ENCODE measurements around the gene TMEM132D. TPM values are rescaled to one million over a fixed set of nuclear protein-coding genes. Genes with fewer than 3 reads are reported as not detected.
"Not testable (repeated sequence)": the region's sequence is repeated elsewhere in the genome, so short reads cannot be mapped to it uniquely, and the experiment has no call there.

The TMEM132D gene
- total RNA-seq, 1 donor from 2014 or later: not detected

DNA sequence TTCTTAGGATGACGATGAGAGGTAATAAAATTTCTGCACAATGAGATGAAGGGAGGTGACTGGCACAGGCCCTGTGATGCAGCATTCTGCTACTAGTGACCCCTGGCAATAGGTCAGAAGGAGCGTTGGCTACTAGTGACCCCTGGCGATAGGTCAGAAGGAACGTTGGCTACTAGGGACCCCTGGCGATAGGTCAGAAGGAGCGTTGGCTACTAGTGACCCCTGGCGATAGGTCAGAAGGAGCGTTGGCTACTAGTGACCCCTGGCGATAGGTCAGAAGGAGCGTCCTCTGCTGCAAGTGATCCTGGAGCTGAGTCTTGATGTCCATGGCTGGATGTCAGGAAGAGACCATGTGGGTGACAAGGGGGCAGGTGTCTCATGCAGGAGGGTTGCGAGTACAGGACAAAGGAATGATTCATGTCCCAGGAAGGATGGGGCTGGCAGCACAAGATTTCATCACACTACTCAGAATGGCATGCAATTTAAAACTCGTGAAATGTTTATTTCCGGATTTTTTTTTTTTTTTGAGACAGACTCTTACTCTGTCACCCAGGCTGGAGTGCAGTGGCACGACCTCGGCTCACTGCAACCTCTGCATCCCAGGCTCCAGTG is 365.0 kb downstream of the TMEM132D start:
- H3K4me1 Mint-ChIP-seq (ENCODE audit: low read depth); intact Hi-C loops (cut with micrococcal nuclease); DNase-seq (ENCODE audit: low spot score); H3K27me3 Mint-ChIP-seq (ENCODE audit: insufficient read depth); H3K4me3 Mint-ChIP-seq; H3K36me3 Mint-ChIP-seq (ENCODE audit: low read depth); H3K27ac Mint-ChIP-seq: not testable (repeated sequence)
- peaks cover 30% of the 10 kb centered on the region for H3K9me3 Mint-ChIP-seq

- no peak for DNase-seq (ENCODE audit: low spot score)
- H3K27ac Mint-ChIP-seq: no peak overlapping the region
- no peaks in the 10 kb centered on the region for H3K36me3 Mint-ChIP-seq (ENCODE audit: low read depth)
- H3K4me1 Mint-ChIP-seq (ENCODE audit: low read depth): no peaks in the 10 kb centered on the region
- no peak overlapping the region for H3K4me3 Mint-ChIP-seq
- H3K9me3 Mint-ChIP-seq: peaks cover 30% of the 10 kb centered on the region
- intact Hi-C loops (cut with micrococcal nuclease): no loop called here
- no peaks in the 10 kb centered on the region for H3K27me3 Mint-ChIP-seq (ENCODE audit: insufficient read depth)
Observed at GRCh38 chr12:129538137-129538536, 365.7 kb downstream of the TMEM132D start.

- no peaks in the 10 kb centered on the region for H3K4me1 Mint-ChIP-seq (ENCODE audit: low read depth)
- no peak overlapping the region for H3K4me3 Mint-ChIP-seq
- H3K9me3 Mint-ChIP-seq: peaks cover 27% of the 10 kb centered on the region
- DNase-seq (ENCODE audit: low spot score): no peak
- no peaks in the 10 kb centered on the region for H3K36me3 Mint-ChIP-seq (ENCODE audit: low read depth)
- intact Hi-C loops (cut with micrococcal nuclease): no loop called here
- no peaks in the 10 kb centered on the region for H3K27me3 Mint-ChIP-seq (ENCODE audit: insufficient read depth)
- no peak overlapping the region for H3K27ac Mint-ChIP-seq
Observed at GRCh38 chr12:129534966-129535750, 368.7 kb downstream of the TMEM132D start.

- intact Hi-C loops (cut with micrococcal nuclease): no loop called here
- Mint-ChIP-seq H3K4me3 (no peak overlapping the region), H3K4me1 (ENCODE audit: low read depth) (no peaks in the 10 kb centered on the region), H3K27me3 (ENCODE audit: insufficient read depth) (no peaks in the 10 kb centered on the region), H3K27ac (no peak overlapping the region), H3K9me3 (peaks cover 24% of the 10 kb centered on the region), H3K36me3 (ENCODE audit: low read depth) (no peaks in the 10 kb centered on the region)
- DNase-seq (ENCODE audit: low spot score): no peak
Observed at GRCh38 chr12:129532707-129533499, 370.9 kb downstream of the TMEM132D start.

DNA sequence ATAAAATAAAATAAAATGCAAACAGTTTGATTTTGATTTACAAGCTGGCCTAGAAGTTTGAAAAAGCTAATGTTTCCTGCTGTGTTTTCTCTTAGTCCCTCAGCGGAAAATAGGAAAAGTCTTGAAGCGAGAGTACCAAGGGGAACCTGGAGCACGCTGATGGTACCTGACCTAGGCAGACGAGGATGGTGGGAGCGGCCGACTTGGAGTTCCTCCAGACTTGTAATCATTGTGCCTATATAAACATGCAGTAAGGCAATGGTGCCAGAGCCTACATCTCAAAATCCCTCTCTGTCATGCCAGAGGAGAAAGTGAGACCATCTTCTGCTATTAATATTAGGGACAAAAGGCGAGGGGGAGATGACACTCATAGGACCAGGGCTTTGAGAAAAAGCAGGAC is 371.7 kb downstream of the TMEM132D start:
- Mint-ChIP-seq H3K9me3 (peaks cover 17% of the 10 kb centered on the region), H3K27me3 (ENCODE audit: insufficient read depth) (no peaks in the 10 kb centered on the region), H3K4me3 (no peak overlapping the region), H3K27ac (no peak overlapping the region), H3K36me3 (ENCODE audit: low read depth) (no peaks in the 10 kb centered on the region), H3K4me1 (ENCODE audit: low read depth) (no peaks in the 10 kb centered on the region)
- DNase-seq (ENCODE audit: low spot score): no peak
- intact Hi-C loops (cut with micrococcal nuclease): no loop called here

- H3K27ac Mint-ChIP-seq: no peak overlapping the region
- H3K9me3 Mint-ChIP-seq: peaks cover 17% of the 10 kb centered on the region
- no peaks in the 10 kb centered on the region for H3K4me1 Mint-ChIP-seq (ENCODE audit: low read depth)
- no peak overlapping the region for H3K4me3 Mint-ChIP-seq
- H3K27me3 Mint-ChIP-seq (ENCODE audit: insufficient read depth): no peaks in the 10 kb centered on the region
- no peaks in the 10 kb centered on the region for H3K36me3 Mint-ChIP-seq (ENCODE audit: low read depth)
- no peak for DNase-seq (ENCODE audit: low spot score)
- intact Hi-C loops (cut with micrococcal nuclease): no loop called here
Observed at GRCh38 chr12:129530984-129531383, 372.8 kb downstream of the TMEM132D start.

DNA sequence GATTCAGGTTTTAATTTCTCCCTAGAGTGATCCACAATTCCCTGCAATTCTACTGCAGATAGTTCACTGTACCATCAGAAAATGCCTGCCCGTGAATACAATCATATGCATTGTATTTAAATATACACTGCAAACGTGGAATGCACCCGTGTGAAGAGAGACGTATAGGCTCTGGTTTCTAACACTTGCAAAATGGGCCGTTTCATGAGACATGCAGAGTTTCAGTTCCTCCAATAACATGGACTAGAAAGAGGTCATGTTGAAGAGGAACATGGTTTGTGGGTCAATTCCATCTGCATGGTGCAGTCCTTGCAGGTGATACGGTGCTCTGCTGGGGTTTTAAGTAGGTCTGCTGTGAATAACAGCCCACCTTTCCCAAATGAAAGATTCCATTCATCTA is 373.3 kb downstream of the TMEM132D start:
- DNase-seq (ENCODE audit: low spot score): no peak
- no peak overlapping the region for H3K4me3 Mint-ChIP-seq
- H3K36me3 Mint-ChIP-seq (ENCODE audit: low read depth): no peaks in the 10 kb centered on the region
- intact Hi-C loops (cut with micrococcal nuclease): no loop called here
- H3K4me1 Mint-ChIP-seq (ENCODE audit: low read depth): no peaks in the 10 kb centered on the region
- peaks cover 15% of the 10 kb centered on the region for H3K9me3 Mint-ChIP-seq
- H3K27me3 Mint-ChIP-seq (ENCODE audit: insufficient read depth): no peaks in the 10 kb centered on the region
- no peak overlapping the region for H3K27ac Mint-ChIP-seq

GRCh38 chr12:129527506-129527905 is 376.3 kb downstream of the TMEM132D start:
- no peaks in the 10 kb centered on the region for H3K36me3 Mint-ChIP-seq (ENCODE audit: low read depth)
- H3K4me3 Mint-ChIP-seq: no peak overlapping the region
- H3K27ac Mint-ChIP-seq: no peak overlapping the region
- intact Hi-C loops (cut with micrococcal nuclease): no loop called here
- H3K4me1 Mint-ChIP-seq (ENCODE audit: low read depth): no peaks in the 10 kb centered on the region
- no peak for DNase-seq (ENCODE audit: low spot score)
- peaks cover 21% of the 10 kb centered on the region for H3K9me3 Mint-ChIP-seq
- H3K27me3 Mint-ChIP-seq (ENCODE audit: insufficient read depth): no peaks in the 10 kb centered on the region

DNA sequence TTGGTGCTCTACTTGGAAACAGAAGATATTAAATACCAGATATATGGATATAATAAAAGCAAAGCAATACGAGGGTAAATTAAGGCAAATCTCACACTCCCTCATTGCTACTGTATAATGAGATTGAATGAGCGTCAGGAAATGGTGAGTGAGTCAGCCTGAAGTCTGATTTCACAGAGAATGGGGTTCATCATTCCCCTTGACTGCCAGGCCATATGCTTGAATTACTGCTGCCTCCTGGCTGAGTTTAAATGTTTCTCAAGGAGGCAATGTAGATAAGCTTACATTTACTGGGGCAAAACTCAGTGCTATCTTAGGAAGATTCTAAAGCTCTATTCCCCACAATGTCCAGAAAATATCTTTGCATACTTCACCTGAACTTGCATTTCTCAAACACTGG is 380.2 kb downstream of the TMEM132D start:
- no peaks in the 10 kb centered on the region for H3K27me3 Mint-ChIP-seq (ENCODE audit: insufficient read depth)
- no peaks in the 10 kb centered on the region for H3K4me1 Mint-ChIP-seq (ENCODE audit: low read depth)
- no peak overlapping the region for H3K4me3 Mint-ChIP-seq
- H3K36me3 Mint-ChIP-seq (ENCODE audit: low read depth): no peaks in the 10 kb centered on the region
- H3K9me3 Mint-ChIP-seq: peaks cover 15% of the 10 kb centered on the region
- no peak for DNase-seq (ENCODE audit: low spot score)
- intact Hi-C loops (cut with micrococcal nuclease): no loop called here
- no peak overlapping the region for H3K27ac Mint-ChIP-seq

GRCh38 chr12:129520739-129521138 is 383.1 kb downstream of the TMEM132D start:
- intact Hi-C loops (cut with micrococcal nuclease): no loop called here
- H3K4me1 Mint-ChIP-seq (ENCODE audit: low read depth): no peaks in the 10 kb centered on the region
- no peaks in the 10 kb centered on the region for H3K36me3 Mint-ChIP-seq (ENCODE audit: low read depth)
- no peak for DNase-seq (ENCODE audit: low spot score)
- no peak overlapping the region for H3K4me3 Mint-ChIP-seq
- peaks cover 30% of the 10 kb centered on the region for H3K9me3 Mint-ChIP-seq
- H3K27ac Mint-ChIP-seq: no peak overlapping the region
- H3K27me3 Mint-ChIP-seq (ENCODE audit: insufficient read depth): no peaks in the 10 kb centered on the region

DNA sequence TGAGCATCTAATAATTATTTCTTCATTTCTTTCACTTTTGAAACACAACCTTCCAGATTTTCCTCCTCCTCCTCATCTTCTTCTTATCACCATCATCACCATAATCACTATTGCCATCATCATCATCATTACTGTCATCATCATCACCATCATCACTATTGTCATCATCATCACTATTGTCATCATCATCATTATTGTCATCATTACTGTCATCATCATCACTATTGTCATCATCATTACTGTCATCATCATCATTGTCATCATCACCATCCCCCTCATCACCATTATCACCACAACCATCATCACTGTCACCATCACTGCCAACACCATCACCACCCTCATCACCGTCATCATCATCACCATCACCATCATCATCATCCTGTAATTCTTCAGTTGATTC is 400.0 kb downstream of the TMEM132D start:
- Mint-ChIP-seq H3K27ac (no peak overlapping the region), H3K4me3 (no peak overlapping the region), H3K4me1 (ENCODE audit: low read depth) (no peaks in the 10 kb centered on the region), H3K27me3 (ENCODE audit: insufficient read depth) (no peaks in the 10 kb centered on the region), H3K36me3 (ENCODE audit: low read depth) (no peaks in the 10 kb centered on the region), H3K9me3 (no peaks in the 10 kb centered on the region)
- intact Hi-C loops (cut with micrococcal nuclease): no loop called here
- DNase-seq (ENCODE audit: low spot score): no peak

- Mint-ChIP-seq H3K9me3 (peaks cover 12% of the 10 kb centered on the region), H3K27me3 (ENCODE audit: insufficient read depth) (no peaks in the 10 kb centered on the region), H3K4me1 (ENCODE audit: low read depth) (no peaks in the 10 kb centered on the region), H3K36me3 (ENCODE audit: low read depth) (no peaks in the 10 kb centered on the region), H3K27ac (no peak overlapping the region), H3K4me3 (no peak overlapping the region)
- DNase-seq (ENCODE audit: low spot score): no peak
- intact Hi-C loops (cut with micrococcal nuclease): no loop called here
Observed at GRCh38 chr12:129496226-129496625, 407.6 kb downstream of the TMEM132D start.

GRCh38 chr12:129494766-129495165 is 409.1 kb downstream of the TMEM132D start:
- Mint-ChIP-seq H3K27me3 (ENCODE audit: insufficient read depth) (no peaks in the 10 kb centered on the region), H3K36me3 (ENCODE audit: low read depth) (no peaks in the 10 kb centered on the region), H3K9me3 (peaks cover 15% of the 10 kb centered on the region), H3K27ac (no peak overlapping the region), H3K4me3 (no peak overlapping the region), H3K4me1 (ENCODE audit: low read depth) (no peaks in the 10 kb centered on the region)
- intact Hi-C loops (cut with micrococcal nuclease): no loop called here
- DNase-seq (ENCODE audit: low spot score): no peak

All from activated T-helper 1 cell treated with anti-CD3 and anti-CD28 coated beads, Interleukin-12 subunit alpha, Interleukin-12 subunit beta, Interleukin-2, Interleukin-4 antibody, amounts not matched to agents 30 ng/mL and 10 ng/mL and 1 ng/mL, durations not matched to agents 14 hours and 24 hours and 36 hours (primary cell).